HepG2 (cell line): ENCODE data around the gene ACSM5. TPM values are rescaled to one million over a fixed set of nuclear protein-coding genes. Genes with fewer than 3 reads are reported as not detected.

Source experiments
- ATAC-seq: fragments of 200-7000 bp; cut with Tn5 transposase; 3 replicates; pipeline ENCODE4 v1.9.1; 2020; ENCODE audit warnings: mild to moderate bottlenecking, moderate library complexity
- BruUV-seq: library from RNA; stranded (reverse); fragments of 400-500 nt; replicated peaks from 2 replicates; lab custom pipeline; 2021; lab: Mats Ljungman, UMichigan
- CTCF ChIA-PET: fragments of 300-600 bp; formaldehyde crosslinking; extraction: SDS; loops from one replicate; lab custom pipeline; 2021; ENCODE audit warnings: low total read pairs, inconsistent platforms, low intra/inter-chr PET ratio; lab: Yijun Ruan, JAX
- POLR2A ChIA-PET: fragments of 350-600 bp; sonication (Branson Sonifier 250); formaldehyde crosslinking; loops from one replicate; lab custom pipeline; 2020; ENCODE audit warnings: antibody characterized with exemption, inconsistent platforms; lab: Yijun Ruan, JAX
- DNase-seq: peaks from one replicate; pipeline ENCODE4 v3.0.0-alpha.2; 2015; ENCODE audit warnings: low spot score
- FAIRE-seq: peaks from 3 replicates; lab custom pipeline; 2011; peaks lifted over from hg19 to GRCh38; lab: Jason Lieb, UNC
- H2AFZ ChIP-seq: one replicate; pipeline ENCODE4 v1.6.1; 2011; ENCODE audit warnings: low read length, inconsistent platforms
- H3K27ac ChIP-seq: fragments of 300-600 bp; 3 replicates; pipeline ENCODE4 v1.8.0; 2011; ENCODE audit warnings: mixed run types, mild to moderate bottlenecking, mixed read lengths, low read length, inconsistent platforms; ENCODE audit not compliant: insufficient read depth; ENCODE audit errors: extremely low read length
- H3K27me3 ChIP-seq, 2 experiments: fragments of 200-600 bp in 1 of 2; 2 replicates in 1 of 2; 3 replicates in 1 of 2; pipeline versions ENCODE4 v1.6.0 to v1.8.0; 2011; ENCODE audit warnings: low read length in 2 of 2, mild to moderate bottlenecking in 2 of 2, moderate library complexity in 2 of 2, inconsistent platforms in 1 of 2; ENCODE audit not compliant: insufficient read depth in 2 of 2, control insufficient read depth in 1 of 2
- H3K36me3 ChIP-seq, 2 experiments: fragments of 200-600 bp in 1 of 2; replicated peaks in 1 of 2; 2 replicates in 1 of 2; 3 replicates in 1 of 2; pipeline versions ENCODE4 v1.5.1 to v1.8.0; 2011; ENCODE audit warnings: low read length in 2 of 2, inconsistent platforms in 1 of 2; ENCODE audit not compliant: insufficient read depth in 2 of 2, control insufficient read depth in 1 of 2
- H3K4me1 ChIP-seq: 2 replicates; pipeline ENCODE4 v1.5.1; 2012; ENCODE audit warnings: low read length, inconsistent platforms; ENCODE audit not compliant: insufficient read depth
- H3K4me2 ChIP-seq: 2 replicates; pipeline ENCODE4 v1.6.0; 2011; ENCODE audit warnings: low read depth, low read length, inconsistent platforms
- H3K4me3 ChIP-seq, 3 experiments: fragments of 200-600 bp in 1 of 3; sonication (generic), shearing (Covaris generic) in 1 of 3; replicated peaks in 1 of 3; 2 replicates each; pipeline ENCODE4 v1.5.1; 2011 to 2016; ENCODE audit warnings: low read length in 3 of 3, inconsistent platforms in 2 of 3, low read depth in 2 of 3, mild to moderate bottlenecking in 2 of 3, control low read depth in 1 of 3, mixed read lengths in 1 of 3; ENCODE audit not compliant: insufficient read depth in 1 of 3
- H3K79me2 ChIP-seq: one replicate; pipeline ENCODE4 v1.6.1; 2011; ENCODE audit warnings: low read length, inconsistent platforms; ENCODE audit not compliant: insufficient read depth
- H3K9ac ChIP-seq: 2 replicates; pipeline ENCODE4 v1.6.0; 2011; ENCODE audit warnings: mild to moderate bottlenecking, low read depth, low read length, inconsistent platforms; ENCODE audit not compliant: insufficient read depth
- H3K9me3 ChIP-seq: 2 replicates; pipeline ENCODE4 v1.5.1; 2012; ENCODE audit warnings: mild to moderate bottlenecking, low read length
- H4K20me1 ChIP-seq: 2 replicates; pipeline ENCODE4 v1.6.0; 2011; ENCODE audit warnings: inconsistent platforms, mild to moderate bottlenecking, low read length, moderate library complexity; ENCODE audit not compliant: insufficient read depth
- CHD4 ChIP-seq: fragments of 200-600 bp; sonication (generic); IDR thresholded peaks from 2 replicates; pipeline ENCODE4 v1.7.0; 2017; ENCODE audit warnings: mild to moderate bottlenecking, low read length, borderline replicate concordance
- EP300 ChIP-seq, 3 experiments: sonication (generic) in 1 of 3; formaldehyde crosslinking in 1 of 3; IDR thresholded peaks; 2 replicates each; pipeline versions ENCODE4 v1.5.1 to v1.6.1; 2011 to 2020; ENCODE audit warnings: low read depth in 2 of 3, low read length in 2 of 3, borderline replicate concordance in 1 of 3, improper control_type of control experiment in 1 of 3, mild to moderate bottlenecking in 1 of 3, missing genetic modification reagents in 1 of 3, moderate library complexity in 1 of 3
- GZF1 ChIP-seq: sonication (generic); formaldehyde crosslinking; IDR thresholded peaks from 2 replicates; pipeline ENCODE4 v1.5.1; 2020; ENCODE audit warnings: mild to moderate bottlenecking, missing genetic modification reagents
- HHEX ChIP-seq: IDR thresholded peaks from 2 replicates; pipeline ENCODE4 v1.6.1; 2016; ENCODE audit warnings: control low read depth
- HNF4G ChIP-seq, 2 experiments: sonication (generic) in 1 of 2; formaldehyde crosslinking in 1 of 2; IDR thresholded peaks; 2 replicates each; pipeline versions ENCODE4 v1.4.0 to v1.6.1; 2011 to 2020; ENCODE audit warnings: borderline replicate concordance in 2 of 2, low read depth in 2 of 2, mild to moderate bottlenecking in 2 of 2, low read length in 1 of 2, missing genetic modification reagents in 1 of 2, moderate library complexity in 1 of 2
- KDM6A ChIP-seq: IDR thresholded peaks from 2 replicates; pipeline ENCODE4 v1.6.1; 2016; ENCODE audit warnings: low read depth
- LCORL ChIP-seq, 2 experiments: fragments of 450-650 bp in 1 of 2; sonication (generic) in 1 of 2; formaldehyde crosslinking in 1 of 2; IDR thresholded peaks; 2 replicates each; pipeline versions ENCODE4 v1.5.0 to v1.6.1; 2017 to 2020; ENCODE audit warnings: antibody characterized with exemption in 1 of 2, missing genetic modification reagents in 1 of 2
- MAFF ChIP-seq: IDR thresholded peaks from 2 replicates; pipeline ENCODE4 v1.6.1; 2011; ENCODE audit warnings: low read depth, low read length, improper control_type of control experiment
- PAF1 ChIP-seq: IDR thresholded peaks from 2 replicates; pipeline ENCODE4 v1.6.1; 2016; ENCODE audit warnings: missing genetic modification reagents, missing compliant biosample characterization
- PBX2 ChIP-seq: IDR thresholded peaks from 2 replicates; pipeline ENCODE4 v1.6.1; 2016; ENCODE audit warnings: control low read depth
- RAD51 ChIP-seq: fragments of 450-650 bp; IDR thresholded peaks from 2 replicates; pipeline ENCODE4 v1.6.1; 2016; ENCODE audit warnings: borderline replicate concordance
- RCOR2 ChIP-seq: IDR thresholded peaks from 2 replicates; pipeline ENCODE4 v1.6.1; 2016; ENCODE audit warnings: missing biosample characterization, missing genetic modification reagents
- ZMYM3 ChIP-seq: sonication (generic); formaldehyde crosslinking; IDR thresholded peaks from 2 replicates; pipeline ENCODE4 v1.5.1; 2020; ENCODE audit warnings: mild to moderate bottlenecking, missing genetic modification reagents
- ZNF10 ChIP-seq: sonication (generic); formaldehyde crosslinking; IDR thresholded peaks from 2 replicates; pipeline ENCODE4 v1.4.0; 2020; ENCODE audit warnings: mild to moderate bottlenecking, low read depth, missing genetic modification reagents, borderline replicate concordance
- ZNF629 ChIP-seq: sonication (generic); formaldehyde crosslinking; conservative IDR thresholded peaks from 2 replicates; pipeline ENCODE4 v1.5.0; 2020; ENCODE audit warnings: missing genetic modification reagents
- ZNF709 ChIP-seq: sonication (generic); formaldehyde crosslinking; IDR thresholded peaks from 2 replicates; pipeline ENCODE4 v1.5.0; 2020; ENCODE audit warnings: mild to moderate bottlenecking, missing genetic modification reagents
- ZZZ3 ChIP-seq: sonication (generic); formaldehyde crosslinking; IDR thresholded peaks from 2 replicates; pipeline ENCODE4 v1.4.0; 2020; ENCODE audit warnings: missing genetic modification reagents, mild to moderate bottlenecking, borderline replicate concordance
- WGBS: methylation state at CpG from one replicate; pipeline ENCODE4 v1.1.6; 2017; ENCODE audit warnings: low lambda C conversion rate; 5-methylcytosine and 5-hydroxymethylcytosine counted together
- in situ Hi-C: cut with HindIII; loops from 2 replicates; pipeline ENCODE4 v1.10.0; 2017; ENCODE audit warnings: low pct_unique_long_range_greater_than_20kb; ENCODE audit not compliant: extremely low pct_ligation_motif_present
- intact Hi-C: fragments of 100-400 bp; cut with micrococcal nuclease; formaldehyde crosslinking; loops from one replicate; pipeline ENCODE4 v1.10.0; 2022; ENCODE audit not compliant: unreplicated experiment
- polyA plus RNA-seq, 8 experiments: library from polyadenylated mRNA; depleted of rRNA in 3 of 8; stranded (reverse) in 7 of 8; unstranded in 1 of 8; fragments of >200 nt; fragmentation: Illumina TruSeq in 4 of 8; extraction: Trizol in 4 of 8; gene quantifications; 2 replicates each; pipeline versions ENCODE4 v1.2.1 to v1.2.3, GENCODE V29; 2011 to 2016; ENCODE audit warnings: low read depth in 4 of 8, missing spikeins in 1 of 8, mixed read lengths in 1 of 8; ENCODE audit not compliant: insufficient read depth in 1 of 8
- total RNA-seq, 5 experiments: library from RNA; depleted of rRNA; stranded (reverse); fragments of >200 nt; fragmentation: Illumina TruSeq; extraction: Trizol; gene quantifications; 2 replicates each; pipeline ENCODE4 v1.2.3, GENCODE V29; 2016; ENCODE audit warnings: low read depth in 1 of 5
- TF ChIP-seq, protein P1 (sequence below): sonication (generic); formaldehyde crosslinking; IDR thresholded peaks from 2 replicates; pipeline ENCODE4 v1.5.1; 2020; ENCODE audit warnings: mild to moderate bottlenecking, moderate library complexity, missing genetic modification reagents
- TF ChIP-seq, protein P2 (sequence below): sonication (generic); formaldehyde crosslinking; conservative IDR thresholded peaks from 2 replicates; pipeline ENCODE4 v1.8.0; 2022; ENCODE audit warnings: low read depth, missing genetic modification reagents

Gene ACSM5
- total and polyA plus RNA-seq, 2 of the 13 experiments (the other 11 are each of a cell fraction or from before 2014, with no cell fraction given), result 9.1 to 15.0 TPM

- TF ChIP-seq ZNF10 (CRISPR knock-in tag) (no peak), HNF4G (IDR thresholded peaks at IDR 0.05; ENCODE audit: borderline replicate concordance, low read depth, low read length) (peak; percentile 79), HNF4G (CRISPR knock-in tag; IDR thresholded peaks at IDR 0.05; ENCODE audit: borderline replicate concordance, low read depth) (peak; percentile 93; the same call in 1 of the 2 replicates), KDM6A (CRISPR knock-in tag) (peak; percentile 75; the same call in 1 of the 2 replicates), MAFF (no peak), EP300 (IDR thresholded peaks at IDR 0.05; ENCODE audit: low read depth in 2 of 2, low read length in 2 of 2) (peak in 1 of 2 experiments; percentile 67; a peak in 2 of 4 replicates), EP300 (CRISPR knock-in tag; IDR thresholded peaks at IDR 0.05; ENCODE audit: borderline replicate concordance) (no peak), ZNF709 (CRISPR knock-in tag) (no peak), LCORL (IDR thresholded peaks at IDR 0.05) (no peak), LCORL (CRISPR knock-in tag; IDR thresholded peaks at IDR 0.05) (peak; percentile 44; the same call in 1 of the 2 replicates), GZF1 (no peak), RAD51 (no peak)
- TF ChIP-seq, protein P1, sequence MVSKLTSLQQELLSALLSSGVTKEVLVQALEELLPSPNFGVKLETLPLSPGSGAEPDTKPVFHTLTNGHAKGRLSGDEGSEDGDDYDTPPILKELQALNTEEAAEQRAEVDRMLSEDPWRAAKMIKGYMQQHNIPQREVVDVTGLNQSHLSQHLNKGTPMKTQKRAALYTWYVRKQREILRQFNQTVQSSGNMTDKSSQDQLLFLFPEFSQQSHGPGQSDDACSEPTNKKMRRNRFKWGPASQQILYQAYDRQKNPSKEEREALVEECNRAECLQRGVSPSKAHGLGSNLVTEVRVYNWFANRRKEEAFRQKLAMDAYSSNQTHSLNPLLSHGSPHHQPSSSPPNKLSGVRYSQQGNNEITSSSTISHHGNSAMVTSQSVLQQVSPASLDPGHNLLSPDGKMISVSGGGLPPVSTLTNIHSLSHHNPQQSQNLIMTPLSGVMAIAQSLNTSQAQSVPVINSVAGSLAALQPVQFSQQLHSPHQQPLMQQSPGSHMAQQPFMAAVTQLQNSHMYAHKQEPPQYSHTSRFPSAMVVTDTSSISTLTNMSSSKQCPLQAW, result peak; percentile 91
These were observed 11.8 kb upstream of the ACSM5 start (continued) for GRCh38 chr16:20397468-20398074.

DNA sequence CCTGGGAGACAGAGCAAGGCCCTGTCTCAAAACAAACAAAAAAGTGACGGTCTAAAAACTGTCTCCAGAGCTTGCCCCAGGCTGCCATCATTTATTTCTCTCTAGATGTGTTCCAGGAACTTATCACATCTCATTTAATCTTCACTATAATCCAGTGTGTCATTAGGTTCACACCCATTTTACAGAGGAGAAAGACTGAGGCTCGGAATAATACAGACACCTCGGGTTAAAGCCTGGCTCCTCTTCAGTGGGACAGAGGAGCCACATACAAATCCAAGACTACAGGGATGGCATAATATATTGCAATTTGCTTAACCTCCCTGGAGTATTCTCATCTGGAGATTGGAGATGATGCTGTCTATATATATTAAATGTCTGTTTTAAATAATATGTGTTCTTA lies 10.7 kb upstream of the ACSM5 start:
- POLR2A ChIA-PET, result interaction anchor here (1.5 kb wide), 1 partner anchor 13 kb away, joined by 6 read pairs; no protein-coding TSS in a partner anchor
- 74% methylated on average over 3 of the region's 3 CpGs for WGBS

More for the DNA sequence above, 10.7 kb upstream of the ACSM5 start:
- CTCF ChIA-PET, result no interaction called here
- H3K9me3 ChIP-seq, result no peaks in the 10 kb centered on the region
- no peak overlapping the region for H3K4me2 ChIP-seq
- no peak overlapping the region for H3K4me3 ChIP-seq
- no peaks in the 10 kb centered on the region for H3K79me2 ChIP-seq
- in situ Hi-C loops (loop anchor here (25.0 kb wide), 1 partner anchor 811 kb away; no protein-coding TSS in a partner anchor), intact Hi-C loops (no loop called here)
- no peaks in the 10 kb centered on the region for H3K36me3 ChIP-seq
- H4K20me1 ChIP-seq, result no peaks in the 10 kb centered on the region
- TF ChIP-seq, protein P2, sequence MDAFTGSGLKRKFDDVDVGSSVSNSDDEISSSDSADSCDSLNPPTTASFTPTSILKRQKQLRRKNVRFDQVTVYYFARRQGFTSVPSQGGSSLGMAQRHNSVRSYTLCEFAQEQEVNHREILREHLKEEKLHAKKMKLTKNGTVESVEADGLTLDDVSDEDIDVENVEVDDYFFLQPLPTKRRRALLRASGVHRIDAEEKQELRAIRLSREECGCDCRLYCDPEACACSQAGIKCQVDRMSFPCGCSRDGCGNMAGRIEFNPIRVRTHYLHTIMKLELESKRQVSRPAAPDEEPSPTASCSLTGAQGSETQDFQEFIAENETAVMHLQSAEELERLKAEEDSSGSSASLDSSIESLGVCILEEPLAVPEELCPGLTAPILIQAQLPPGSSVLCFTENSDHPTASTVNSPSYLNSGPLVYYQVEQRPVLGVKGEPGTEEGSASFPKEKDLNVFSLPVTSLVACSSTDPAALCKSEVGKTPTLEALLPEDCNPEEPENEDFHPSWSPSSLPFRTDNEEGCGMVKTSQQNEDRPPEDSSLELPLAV, result no peak
- TF ChIP-seq ZZZ3 (no peak), PAF1 (CRISPR knock-in tag) (no peak), PBX2 (CRISPR knock-in tag) (0 out of 2 replicates have a peak, but pooled peaks have one; percentile 0), CHD4 (peak; percentile 78; the same call in 1 of the 2 replicates), HHEX (CRISPR knock-in tag) (0 out of 2 replicates have a peak, but pooled peaks have one; percentile 19), ZNF629 (CRISPR knock-in tag) (peak; percentile 95), RCOR2 (CRISPR knock-in tag) (0 out of 2 replicates have a peak, but pooled peaks have one; percentile 30), ZMYM3 (peak; percentile 50; the same call in 1 of the 2 replicates)
- no peak overlapping the region for H2AFZ ChIP-seq
- no TSS peak for BruUV-seq
- DNase-seq, result no peak
- no peak overlapping the region for H3K9ac ChIP-seq
- H3K27me3 ChIP-seq, result 0 out of 5 replicates have a peak, but pooled peaks cover 0 to 2% of the 10 kb centered on the region in 2 experiments
- H3K27ac ChIP-seq, result no peak overlapping the region
- ATAC-seq, result no peak
- FAIRE-seq, result no peak
- H3K4me1 ChIP-seq, result peaks cover 81% of the 10 kb centered on the region
